HG02981 (cell line): ENCODE results near the gene PRDM16.

Source experiments
- ATAC-seq: cut with Tn5 transposase; IDR thresholded peaks from one replicate; pipeline ENCODE4 v1.9.1; 2021; ENCODE audit warnings: mild to moderate bottlenecking, moderate library complexity; ENCODE audit not compliant: unreplicated experiment

Gene PRDM16

DNA sequence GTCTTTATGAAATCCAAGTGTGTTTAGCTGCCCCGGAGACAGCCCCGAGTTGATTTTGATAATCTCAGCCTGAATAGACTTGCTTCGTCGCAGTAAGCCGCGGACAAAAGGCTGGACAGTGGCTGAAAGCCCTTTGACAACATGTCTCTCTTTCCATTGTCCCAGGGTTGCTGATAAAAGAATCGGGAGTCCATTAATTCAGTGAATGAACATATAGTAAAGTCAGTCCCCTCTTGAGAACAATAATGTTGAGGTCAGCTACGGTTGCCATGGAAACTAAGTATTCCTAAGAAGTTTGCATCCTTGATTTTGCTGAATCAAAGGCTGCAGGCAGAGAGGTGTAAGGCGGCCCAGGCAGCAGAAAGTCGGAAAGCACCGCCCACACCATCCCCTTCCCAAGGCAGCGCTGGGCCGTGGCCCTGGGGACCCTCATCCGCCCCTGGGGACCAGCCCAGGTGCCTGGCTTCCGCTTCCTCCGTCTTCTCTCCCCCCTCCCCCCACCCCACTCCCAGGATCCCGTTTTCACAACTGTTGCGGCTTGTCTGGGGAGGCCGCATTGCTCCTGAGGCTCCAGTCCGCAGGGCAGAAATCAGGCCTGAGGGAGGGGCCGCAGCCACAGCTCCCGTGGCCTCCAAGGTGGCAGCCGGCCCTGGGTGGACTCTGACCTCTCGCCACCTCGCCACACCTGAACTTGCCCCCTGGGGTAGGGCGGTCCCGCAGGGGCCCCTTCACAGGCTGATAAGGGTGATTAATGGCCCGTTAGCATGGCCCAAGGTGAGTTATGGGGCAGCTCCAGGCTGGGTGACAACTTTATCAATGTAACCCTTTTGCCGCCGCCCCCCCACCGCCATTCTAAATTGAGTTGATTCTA lies 180.9 kb downstream of the PRDM16 start:
- ATAC-seq, result no peak

DNA sequence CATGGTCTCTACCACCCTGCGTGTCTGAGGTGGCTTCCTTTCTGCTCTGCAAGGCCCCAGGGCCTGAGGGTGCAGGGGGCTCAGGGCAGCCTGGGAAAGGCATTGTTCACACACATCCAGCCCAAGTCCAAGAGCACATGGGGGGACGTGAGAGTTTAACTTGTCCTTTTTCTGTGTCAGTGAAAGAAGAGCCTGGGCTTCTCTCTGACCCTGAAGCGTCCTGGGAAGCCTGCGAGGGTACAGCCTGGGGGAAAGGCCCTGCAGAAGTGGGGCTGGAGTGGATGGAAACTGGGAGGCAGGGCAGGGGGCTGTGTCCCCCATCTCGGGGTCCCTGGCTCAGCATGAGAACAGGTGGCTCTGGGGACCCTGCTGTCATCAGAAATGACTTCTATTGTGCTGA lies 181.6 kb downstream of the PRDM16 start:
- no peak for ATAC-seq

DNA sequence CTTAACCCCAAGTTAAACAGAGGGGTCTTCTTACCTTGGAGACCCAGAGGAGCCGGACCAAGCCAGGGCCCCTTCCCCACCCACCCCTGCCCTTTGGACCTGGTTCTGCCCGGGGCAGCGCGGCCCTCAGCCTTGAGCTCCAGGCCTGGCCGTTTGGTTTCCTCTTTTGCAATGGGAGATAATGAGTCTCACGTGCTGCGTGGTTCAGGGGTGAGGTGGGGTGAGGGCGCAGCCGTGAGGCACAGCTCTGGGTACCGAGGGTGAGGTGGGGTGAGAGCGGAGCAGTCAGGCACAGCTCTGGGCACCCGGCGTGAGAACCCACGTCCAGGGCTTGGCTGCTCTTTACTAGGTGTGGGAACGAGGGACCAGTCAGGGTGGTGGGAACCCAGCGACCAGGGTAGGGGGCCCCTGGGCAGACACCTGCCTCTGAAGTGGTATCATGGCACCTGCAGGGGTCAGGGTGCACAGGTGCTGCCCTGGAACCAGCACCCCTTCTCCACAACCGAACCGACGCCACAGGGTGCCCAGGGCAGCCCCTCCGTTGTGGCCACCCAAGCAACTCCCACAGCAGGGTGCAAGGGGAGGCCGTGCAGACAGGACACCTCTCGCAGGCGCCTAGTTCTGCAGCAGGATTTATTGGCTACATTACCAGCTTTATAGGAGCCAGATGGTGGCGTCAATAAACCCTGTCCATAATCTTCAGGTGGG lies 182.2 kb downstream of the PRDM16 start:
- no peak for ATAC-seq

DNA sequence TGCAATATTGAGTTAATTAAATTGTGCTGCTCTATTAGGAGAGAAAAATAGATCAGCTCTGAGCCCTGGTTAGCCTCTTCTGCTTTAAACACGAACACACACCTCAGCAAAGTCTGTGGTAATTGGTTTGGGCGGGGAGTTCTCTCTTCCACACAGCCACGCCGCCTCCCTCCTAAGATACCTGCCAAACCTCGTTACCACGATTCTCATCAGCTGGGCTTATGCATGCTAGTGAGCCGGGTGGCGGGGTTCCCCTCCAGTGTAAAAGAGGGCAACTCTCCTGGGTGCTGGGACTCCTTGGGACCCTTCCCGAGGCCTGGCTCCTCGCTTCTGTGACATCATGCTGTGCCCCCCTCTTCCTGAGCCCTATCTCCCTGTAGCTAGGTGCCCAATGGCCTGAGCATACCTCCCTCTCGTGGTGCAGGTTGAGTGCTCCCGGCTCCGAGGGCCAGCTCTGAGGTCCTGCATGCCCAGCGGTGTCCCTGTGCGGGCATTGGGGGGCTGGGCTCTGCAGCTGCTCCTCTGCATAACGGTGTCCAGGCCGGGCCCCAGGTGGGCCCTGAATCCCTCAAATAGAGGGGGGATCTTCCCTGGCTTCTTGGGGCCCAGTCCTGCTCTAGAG lies 182.9 kb downstream of the PRDM16 start:
- ATAC-seq, result no peak

DNA sequence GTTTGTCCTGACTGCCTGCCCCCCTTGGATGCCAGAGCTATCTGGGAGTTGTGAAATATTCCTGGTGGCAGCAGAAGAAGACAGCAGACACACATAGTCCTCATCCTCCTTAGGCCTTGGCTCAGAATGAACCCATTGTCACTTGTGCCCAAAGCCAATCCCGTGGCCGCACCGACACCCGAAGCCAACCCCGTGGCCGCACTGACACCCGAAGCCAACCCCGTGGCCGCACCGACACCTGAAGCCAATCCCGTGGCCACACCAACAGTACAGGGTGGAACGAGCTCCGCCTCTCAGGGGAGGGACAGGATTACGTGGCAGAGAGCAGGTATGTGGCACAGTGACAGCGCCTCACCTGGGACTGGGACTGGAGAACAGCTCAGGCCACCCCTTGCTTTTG lies 186.7 kb downstream of the PRDM16 start:
- no peak for ATAC-seq

DNA sequence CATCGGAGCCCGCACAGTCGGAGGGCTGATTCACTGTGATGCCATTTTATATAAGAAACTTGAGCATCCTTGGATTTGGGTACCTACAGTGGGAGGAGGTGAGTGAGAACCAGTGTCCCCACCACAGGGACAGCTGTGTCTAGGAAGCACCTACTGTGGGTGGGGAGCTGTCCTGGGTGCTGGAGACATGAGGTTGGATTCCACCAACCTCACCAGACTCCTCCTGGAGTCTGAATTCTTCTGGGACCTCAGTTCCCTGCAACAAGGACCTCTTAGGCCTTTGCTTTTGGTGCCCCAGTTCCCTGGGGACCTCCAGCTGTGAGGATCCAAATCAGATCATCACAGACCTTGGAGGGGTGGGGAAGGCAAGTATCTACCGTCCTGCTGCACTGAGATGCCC lies 188.8 kb downstream of the PRDM16 start:
- ATAC-seq, result no peak

DNA sequence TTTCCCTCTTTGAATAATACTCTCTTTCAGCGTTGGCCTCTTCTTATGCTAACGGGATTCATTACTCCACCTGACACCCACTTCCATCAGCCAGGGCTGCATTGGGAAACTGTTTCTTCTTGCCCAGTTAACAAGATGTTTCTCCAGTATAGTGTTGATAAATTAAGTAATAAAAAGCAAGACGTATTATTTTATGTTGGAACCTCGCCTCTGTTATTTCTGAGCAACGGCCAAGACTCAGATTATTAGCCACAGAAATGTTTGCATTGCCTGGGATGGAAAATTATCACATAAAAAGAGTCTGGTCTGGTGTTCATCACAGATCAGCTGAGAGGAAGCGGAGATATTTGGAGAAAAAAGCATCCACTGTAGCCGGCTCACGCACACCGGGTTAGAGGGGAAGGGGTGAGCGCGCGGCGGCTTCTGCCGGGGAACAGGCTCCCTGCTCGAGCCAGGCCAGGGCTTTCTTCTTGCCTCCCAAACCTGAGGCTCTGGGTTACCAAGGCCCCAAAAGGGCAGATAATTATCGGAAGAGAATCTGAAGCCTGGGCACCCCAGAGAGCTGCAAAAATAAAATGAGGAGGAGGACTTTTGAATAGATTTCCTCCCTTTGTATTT lies 189.5 kb downstream of the PRDM16 start:
- ATAC-seq, result no peak

DNA sequence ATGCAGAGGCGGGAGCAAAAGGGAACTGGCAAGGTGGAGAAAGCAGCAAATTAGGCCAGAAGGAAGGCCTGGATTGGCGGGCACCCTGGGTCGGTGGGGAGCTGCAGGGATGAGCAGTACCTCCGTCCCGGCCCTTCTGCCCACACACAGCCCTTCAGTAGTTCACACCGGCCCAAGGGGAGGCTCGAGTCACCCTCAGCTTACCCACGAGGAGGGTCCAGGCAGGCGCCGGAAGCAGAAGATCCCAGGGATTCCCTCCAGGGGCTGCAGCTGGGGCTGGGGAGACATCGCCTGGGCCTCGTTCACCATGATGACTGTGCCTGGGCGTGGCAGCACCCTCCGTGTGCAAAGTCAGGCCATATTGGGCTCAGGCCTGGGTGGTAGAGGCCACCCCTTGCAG lies 190.0 kb downstream of the PRDM16 start:
- ATAC-seq, result no peak

DNA sequence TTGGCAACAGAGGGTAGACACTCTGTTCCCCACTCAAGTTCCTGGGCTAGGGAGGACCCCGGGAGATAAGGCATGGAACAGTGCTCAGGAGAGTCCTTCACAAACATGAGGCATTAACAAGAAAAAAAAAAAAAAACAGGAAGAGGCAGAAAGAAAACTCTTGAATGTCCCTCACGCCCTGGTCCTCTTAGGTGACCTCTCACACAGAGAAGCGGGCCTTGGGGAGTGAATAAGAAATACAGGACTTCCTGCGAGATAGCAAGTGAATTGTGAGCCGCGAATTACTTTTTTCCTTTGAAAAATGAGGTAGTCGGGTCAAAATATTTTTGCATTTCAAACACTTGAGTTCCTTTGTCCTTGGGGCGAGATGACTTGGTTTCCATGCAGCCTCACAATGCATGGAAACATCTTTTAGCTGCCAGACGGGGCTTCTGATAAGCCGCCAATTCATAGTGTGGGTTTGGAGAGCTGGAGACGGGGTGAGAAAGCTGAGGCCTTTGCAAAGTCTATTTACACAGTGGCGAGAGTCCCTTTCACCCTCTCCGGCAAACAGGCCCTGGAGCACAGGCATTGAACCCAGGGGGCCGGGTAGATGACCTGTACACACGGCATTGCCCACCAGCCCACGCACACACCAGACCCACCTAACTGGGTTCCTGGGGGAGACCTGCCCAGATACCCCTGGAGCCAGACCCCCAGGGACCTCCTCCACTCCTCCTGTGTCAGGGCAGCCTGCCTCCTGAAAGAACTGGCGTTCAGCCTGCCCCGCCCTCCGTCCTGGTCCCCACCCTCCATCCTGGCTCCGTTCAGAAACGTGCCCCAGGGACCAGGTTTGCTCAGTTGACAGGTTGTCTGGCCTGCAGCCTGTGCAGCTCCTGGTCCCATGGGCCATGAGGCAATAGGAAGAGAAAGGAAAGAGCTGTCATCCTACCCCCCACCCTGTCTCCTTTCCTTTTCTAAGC lies 192.3 kb downstream of the PRDM16 start:
- ATAC-seq, result no peak

DNA sequence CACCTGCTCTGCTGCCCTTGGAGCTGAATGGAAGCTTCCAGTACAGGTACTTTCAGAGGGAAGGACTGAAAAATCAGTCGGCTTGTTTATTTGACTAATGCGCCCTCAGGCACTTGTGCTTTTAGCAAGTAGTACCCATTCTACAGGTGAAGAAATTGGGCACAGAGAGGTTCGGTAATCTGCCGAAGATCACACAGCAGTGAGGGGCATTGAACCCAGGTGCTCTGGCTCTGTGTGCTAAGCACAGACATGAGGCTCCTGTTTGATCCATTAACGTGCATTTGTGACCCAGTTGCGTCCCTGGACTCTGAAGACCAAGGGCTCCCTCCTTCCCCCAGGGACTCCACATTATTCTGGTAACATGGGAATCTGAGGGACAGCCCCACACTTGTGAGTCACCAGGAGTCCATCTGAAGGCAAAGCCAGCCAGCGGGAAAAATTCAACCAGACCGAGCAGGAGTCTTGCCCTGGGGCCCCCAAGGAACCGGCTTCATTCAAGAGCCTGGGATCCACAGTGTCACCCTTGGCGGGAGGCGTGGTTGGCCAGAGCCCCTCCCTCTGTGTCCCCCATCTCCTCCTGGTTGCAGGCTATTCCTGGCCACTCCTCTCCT lies 193.1 kb downstream of the PRDM16 start:
- ATAC-seq, result no peak

DNA sequence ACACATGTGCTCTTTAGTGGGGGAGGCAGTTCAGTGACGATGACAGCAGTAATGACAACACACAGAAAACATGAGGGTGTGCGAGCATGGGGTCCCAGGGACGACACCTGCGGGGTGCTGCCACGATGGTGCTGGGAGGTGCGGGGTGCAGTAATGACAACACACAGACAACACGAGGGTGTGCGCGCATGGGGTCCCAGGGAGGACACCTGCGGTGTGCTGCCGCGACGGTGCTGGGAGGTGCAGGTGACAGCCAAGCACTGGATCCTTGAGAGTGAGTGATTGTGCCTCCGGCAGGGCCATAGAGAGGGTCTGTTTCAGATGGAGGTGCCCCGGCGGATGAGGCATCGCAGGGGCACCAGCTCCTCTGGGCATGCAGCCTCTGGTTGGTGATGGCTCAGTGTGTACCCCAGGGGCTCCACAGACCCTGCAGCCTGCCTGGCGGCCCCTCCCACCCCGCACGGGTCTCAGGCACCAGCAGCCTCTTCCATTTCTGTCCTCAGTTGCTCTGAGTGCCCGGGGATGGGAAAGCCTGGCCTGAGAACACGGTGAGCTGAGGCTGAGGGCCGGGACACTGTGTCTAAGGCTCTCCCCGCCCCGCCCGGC lies 193.8 kb downstream of the PRDM16 start:
- no peak for ATAC-seq

DNA sequence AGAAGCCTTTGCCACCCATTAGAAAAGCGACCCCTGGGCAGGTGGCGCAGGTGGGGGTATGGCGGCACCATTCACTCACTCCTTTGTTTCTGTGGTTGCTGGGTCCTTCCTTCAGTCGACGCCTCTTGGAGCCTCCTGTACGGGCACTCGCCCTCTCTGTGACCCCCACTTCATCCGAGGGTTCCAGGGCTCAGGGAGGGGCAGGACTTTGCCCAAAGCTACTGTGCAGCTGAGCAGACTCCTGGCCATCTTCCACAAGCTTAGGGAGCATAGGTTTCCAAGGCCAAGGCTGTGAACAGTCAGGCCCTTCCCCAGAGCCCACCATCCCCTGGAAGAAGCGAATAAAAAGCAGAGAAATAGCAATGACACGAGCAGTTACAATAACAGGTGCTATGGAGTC lies 194.8 kb downstream of the PRDM16 start:
- ATAC-seq, result no peak

DNA sequence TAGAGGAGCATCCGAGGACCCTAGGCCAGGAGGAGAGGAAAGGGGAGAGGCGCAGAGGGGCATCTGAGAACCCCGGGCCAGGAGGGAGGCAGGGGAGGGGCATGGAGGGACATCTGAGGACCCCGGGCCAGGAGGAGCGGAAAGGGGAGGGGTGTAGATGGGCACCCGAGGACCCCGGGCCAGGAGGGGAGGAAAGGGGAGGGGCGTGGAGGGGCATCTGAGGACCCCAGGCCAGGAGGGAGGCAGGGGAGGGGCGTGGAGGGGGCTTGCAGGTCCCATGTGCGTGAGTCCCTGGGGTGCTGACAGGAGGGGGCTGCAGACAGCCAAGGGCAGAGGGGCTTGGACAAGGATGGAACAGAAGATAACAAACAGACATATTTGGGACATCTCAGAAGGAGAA lies 195.5 kb downstream of the PRDM16 start:
- ATAC-seq, result no peak

DNA sequence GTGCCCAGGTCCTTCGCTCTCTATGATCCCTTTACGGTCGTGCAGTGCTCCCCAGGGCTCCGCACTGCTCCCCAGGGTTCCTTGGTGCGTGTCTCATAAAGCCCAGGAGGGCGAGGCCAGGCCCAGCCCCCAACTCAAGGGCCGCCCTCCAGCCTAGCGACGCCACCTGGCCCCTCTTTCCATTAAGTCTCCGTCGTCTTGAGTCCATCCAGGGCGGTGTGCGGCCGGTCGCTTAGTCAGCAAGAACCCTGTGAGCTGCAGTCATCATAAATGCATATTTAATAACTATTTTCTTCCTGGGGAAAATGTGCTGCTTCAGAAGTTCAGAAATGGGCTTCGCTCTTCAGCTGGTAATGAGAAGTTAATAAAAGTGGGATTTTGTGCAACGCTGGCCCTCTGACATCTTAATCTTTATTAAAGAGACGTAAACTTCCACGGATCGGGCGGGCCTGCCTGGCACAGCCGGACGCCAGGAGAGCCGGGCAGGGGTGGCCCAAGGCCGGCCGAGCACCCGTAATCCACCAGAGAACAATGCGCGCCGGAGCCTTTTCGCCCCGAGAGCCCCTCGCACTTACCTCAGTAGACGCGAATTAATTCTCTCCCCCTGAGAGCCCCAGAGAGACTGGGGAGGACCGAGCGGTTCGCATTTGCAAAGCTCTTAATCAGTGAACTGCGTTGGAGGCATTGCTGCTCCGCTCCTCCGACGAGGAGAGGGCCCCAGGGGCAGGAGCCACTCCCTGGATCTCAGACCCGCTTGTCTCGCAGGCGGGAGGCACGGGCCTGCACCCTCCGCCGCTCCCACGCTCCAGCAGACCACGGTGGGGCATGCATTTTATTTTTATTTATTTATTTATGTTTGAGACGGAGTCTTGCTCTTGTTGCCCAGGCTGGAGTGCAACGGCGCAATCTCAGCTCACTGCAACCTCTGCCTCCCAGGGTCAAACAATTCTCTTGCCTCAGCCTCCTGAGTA lies 197.1 kb downstream of the PRDM16 start:
- ATAC-seq, result no peak

DNA sequence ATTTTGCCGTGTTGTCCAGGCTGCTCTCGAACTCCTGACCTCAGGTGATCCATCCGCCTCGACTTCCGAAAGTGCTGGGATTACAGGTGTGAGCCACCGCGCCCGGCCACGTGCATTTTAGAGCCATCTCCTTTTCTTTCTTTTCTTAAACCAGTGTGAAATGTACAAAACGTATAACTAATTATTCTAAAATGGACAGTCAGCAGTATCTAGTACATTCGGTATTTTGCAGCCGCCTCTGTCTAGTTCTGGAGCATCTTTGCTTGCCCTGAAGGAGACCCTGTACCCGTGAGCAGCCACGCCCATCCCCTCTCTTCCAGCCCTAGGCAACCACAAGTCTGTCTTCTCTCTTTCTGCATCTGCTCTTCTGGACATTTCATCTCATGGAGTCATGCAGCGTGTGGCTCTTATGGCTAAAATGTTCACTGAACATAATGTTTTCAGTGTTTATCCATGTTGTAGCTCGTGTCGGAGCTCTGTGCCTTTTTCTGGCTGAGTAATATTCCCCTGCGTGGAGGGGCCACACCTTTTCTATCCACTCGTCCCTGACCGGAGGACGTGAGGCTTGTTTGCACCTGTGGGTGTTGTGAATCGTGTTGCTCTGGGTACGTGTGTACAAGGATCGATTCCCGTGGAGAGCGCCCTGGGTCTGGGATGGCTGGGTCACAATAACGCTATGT lies 198.0 kb downstream of the PRDM16 start:
- ATAC-seq, result no peak

DNA sequence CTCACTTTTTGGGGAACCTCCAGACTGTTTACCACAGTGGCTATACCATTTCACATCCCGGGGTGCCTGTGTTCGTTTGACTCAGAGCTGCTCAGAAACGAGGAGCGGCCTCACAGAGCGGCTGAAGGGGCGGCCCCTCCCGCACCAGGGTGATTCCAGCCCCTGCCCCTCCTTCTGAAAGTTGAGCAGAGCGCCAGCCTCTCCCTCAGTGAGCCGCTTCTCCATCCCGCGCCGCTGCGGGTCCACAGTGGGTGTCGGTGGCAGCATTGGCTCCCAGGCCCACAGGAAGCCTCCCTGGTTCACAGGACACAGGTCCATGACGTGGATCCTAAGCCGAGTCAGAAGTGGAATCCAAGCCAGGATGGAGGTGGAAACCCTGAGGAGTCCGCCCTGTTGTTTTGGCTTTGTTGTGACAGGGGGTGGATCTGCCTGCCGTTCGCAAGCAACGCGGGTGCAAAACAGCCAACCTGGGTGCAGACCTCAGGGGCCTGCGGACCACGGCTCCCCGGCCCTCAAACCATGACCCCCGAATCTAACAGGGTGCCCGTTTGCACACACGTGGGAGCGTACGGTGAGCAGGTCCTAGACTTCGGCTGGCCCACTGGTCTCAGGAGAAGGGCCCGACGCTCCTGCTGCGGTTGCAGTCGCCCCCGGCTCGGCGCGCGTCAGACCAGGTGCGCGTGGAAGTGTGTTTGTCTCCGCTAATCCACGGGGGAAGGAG lies 198.7 kb downstream of the PRDM16 start:
- no peak for ATAC-seq

DNA sequence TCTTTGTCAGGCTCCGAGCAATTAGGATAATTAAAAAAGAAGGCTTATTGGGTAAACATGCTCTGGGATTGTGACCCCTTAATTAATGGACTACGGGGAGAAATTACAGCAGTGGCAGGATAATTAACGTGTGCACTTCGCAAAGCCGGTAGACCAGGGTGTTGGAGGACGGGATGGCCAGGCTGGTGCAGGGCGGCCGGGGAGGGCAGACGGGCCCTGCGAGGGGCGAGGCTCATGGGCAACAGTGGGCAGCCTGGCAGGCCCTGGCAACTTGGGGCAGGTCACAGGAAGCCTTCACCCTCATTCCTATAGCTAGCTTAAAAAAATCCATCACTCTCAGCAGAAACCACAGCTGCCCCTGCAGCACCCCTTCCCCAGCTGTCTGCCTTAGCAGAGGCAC lies 199.3 kb downstream of the PRDM16 start:
- ATAC-seq, result no peak
